ENCODE measurements around the gene SMAD6.

GRCh38 chr15:66775127-66776105, 73.4 kb downstream of the SMAD6 start:
- TF ChIP-seq POLR2A (IDR thresholded peaks at IDR 0.05) (no peak), CTCF (IDR thresholded peaks at IDR 0.05) (no peak)

Measured in heart left ventricle (tissue), 13 donors.